Activated naive CD4-positive, alpha-beta T cell treated with Interleukin-2 at 50 U/mL for 16 hours (primary cell): ENCODE data around the gene LGR5.
"Not testable (repeated sequence)": the region's sequence is repeated elsewhere in the genome, so short reads cannot be mapped to it uniquely, and the experiment has no call there.

Experiments
- DNase-seq: peaks from one replicate; pipeline ENCODE4 v3.0.0-alpha.2; 2020

The LGR5 gene

DNA sequence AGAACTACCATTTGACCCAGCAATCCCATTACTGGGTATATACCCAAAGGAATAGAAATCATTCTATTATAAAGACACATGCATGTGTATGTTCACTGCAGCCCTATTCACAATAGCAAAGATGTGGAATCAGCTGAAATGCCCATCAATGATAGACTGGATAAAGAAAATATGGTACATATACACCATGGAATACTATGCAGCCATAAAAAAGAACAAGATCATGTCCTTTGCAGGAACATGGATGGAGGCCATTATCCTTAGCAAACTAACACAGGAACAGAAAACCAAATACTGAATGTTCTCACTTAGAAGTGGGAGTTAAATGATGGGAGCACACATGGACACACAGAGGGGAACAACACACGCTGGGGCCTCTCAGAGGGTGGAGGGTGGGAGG is 116.2 kb downstream of the LGR5 start:
- not testable (repeated sequence) for DNase-seq

DNA sequence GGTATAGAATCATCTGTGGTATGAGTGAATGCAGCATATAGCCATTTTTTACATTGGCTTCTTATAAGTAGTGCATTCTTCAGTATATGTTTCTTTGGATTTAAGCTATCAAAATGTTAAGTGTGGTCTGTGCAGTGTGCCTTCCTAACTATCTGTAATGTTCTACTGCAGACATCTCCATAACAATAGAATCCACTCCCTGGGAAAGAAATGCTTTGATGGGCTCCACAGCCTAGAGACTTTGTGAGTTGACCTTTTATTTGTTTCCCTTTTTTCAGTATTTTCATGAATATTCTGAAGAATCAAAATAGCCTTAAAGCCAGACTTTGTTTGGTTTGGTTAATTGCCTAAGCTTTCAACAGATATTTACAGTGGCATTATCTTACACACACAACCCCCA is 116.8 kb downstream of the LGR5 start:
- DNase-seq = no peak

DNA sequence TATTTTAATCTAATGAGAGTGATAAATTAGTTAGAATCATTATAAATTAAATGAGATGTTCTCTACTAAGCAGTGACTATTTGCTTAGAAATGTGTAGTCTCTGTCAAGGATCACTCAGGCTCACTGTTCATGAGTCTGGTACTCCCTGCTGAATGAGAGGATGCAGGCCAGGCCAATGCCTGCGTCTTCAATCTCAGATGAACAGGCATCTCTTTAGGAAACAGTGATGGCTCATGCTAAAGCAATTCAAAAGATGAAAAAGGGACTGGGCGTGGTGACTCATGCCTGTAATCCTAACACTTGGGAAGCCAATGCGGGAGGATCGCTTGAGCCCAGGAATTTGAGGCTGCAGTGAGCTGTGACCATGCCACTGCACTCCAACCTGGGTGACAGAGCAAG is 117.3 kb downstream of the LGR5 start:
- no peak for DNase-seq

DNA sequence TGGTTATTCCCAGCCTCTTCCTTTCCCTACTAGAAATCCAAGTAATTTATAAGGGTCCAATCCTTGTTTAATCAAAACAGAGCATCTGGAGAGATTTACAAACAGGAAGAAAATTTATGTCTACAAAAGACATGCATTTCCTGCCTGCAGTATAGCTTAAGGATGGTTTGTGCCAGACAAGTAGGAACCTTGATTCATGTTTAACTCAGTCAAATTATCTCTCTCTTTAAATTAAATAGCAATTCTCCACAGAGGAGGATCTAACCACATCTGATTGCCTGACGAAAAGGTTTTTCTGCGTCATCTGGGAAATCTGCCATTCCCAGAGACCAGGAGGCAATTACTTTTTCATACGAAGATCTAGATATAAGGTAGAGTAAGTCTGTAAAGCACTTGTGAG is 118.8 kb downstream of the LGR5 start:
- DNase-seq = no peak

DNA sequence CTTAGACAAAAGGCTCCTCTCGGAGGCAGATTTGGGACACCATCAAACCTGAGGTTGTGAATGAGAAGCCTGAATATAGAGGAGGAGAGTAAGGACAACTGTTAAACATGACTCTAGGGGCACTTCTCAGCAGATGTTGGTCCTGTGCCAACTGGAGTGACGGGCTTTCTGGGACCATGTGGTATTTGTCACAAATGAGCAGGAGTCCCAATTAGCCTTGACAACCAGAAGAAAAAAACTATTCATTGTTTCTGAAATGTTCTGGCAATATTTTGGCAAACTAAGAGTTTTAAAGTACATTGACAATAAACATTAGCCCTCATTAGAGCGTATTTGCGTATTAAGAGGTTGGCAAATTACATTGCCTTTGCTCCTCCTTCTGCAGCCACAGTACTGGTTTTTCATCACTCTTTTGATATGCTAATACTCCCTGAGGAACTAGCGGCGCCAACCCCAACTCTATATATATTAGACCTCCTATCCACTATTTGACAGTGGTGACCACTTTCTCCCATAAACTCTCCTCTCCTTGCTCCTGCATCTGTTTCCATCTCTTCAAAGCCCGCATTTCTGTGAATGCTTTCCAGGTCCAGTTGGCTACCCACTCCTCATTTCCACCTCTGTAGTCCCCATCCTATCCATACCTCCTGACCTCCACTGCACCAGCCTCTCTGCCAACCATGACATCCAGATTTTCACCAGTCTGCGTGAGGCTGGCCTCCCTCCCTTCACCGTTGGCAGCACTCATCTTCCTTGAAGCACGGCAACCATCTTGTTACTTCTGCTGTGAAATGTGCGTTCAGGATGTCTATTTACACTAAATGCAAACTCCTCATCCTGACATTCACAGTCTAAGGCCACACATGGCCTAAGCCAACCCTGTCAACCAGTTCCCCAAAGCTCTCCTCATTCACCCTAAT is 123.3 kb downstream of the LGR5 start:
- no peak for DNase-seq

DNA sequence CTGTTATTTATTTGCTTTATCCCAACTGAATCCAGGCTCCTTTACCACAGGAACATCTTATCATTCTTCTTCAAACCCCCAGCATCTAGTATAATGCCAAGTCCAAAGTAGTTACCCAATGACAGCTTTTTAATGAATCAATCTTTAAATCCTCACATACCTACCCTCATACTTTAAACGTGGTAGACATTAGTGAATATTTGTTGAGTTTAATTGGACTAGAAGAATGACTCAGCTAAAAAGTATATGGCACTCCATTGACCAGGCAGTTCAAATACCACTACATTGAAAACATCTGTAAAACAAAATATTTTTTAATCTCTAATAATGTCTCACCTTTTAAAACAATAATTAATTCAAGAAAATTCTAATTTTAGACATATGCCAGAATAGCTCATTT is 125.9 kb downstream of the LGR5 start:
- DNase-seq = no peak

DNA sequence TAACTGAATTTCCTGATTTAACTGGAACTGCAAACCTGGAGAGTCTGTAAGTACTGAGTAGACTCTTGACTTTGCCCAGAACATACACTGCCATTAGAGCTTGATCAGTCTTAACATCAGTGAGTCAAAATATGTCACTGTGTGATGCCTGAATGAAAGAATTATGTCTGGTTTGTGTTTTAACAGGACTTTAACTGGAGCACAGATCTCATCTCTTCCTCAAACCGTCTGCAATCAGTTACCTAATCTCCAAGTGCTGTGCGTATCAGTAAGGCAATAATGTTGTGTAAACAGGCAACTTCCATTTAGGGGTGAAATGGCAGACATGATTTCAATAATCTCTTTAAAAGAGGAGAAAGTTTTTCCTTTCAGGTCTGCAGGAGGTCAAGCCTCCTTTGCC is 127.1 kb downstream of the LGR5 start:
- DNase-seq = no peak

DNA sequence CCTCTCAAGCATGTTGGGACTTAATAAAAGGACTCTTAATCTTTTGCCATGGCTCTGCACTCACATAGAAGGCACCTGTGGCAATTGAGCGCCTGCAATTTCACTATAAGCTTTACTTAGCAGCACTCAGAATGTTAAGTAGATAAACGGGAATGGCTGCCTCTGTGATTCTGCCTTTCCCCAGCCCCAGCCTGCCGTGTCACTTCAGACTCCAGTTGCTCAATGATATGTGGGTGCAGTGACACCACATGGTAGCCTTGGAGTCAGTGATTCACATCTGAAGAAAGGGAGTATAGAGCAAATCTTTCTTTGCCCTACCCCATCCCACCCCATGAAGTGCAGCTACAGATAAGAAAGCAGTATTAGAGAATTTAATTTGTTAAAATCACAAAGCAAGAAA is 127.9 kb downstream of the LGR5 start:
- no peak for DNase-seq

DNA sequence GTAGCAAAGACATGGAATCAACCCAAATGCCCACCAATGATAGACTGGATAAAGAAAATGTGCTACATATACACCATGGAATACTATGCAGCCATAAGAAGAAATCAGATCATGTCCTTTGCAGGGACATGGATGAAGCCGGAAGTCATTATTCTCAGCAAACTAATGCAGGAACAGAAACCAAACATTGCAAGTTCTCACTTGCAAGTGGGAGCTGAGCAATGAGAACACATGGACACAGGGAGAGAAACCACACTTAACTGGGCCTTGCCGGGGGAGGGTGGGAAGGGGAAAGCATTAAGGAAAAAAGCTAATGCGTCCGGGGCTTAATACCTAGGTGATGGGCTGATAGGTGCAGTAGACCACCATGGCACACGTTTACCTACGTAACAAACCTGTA is 130.3 kb downstream of the LGR5 start:
- DNase-seq = not testable (repeated sequence)

DNA sequence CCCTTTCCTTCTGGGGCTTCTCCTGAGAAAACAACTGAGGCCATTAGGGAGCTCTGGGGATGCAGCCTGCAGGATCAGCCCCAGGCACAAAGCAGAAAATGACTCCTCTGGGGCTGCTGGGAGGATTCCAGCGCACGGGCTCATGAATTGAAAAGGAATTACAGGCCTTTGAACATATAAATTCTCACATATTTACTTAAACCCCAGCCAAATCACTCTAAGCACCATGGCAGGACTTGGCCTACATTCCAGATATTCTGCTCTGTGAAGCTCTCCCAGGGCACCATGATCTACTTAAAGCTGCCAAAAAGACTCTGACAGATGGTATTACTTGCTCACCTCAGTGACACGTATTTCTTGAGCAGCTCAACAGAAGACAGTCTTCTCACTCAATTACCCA is 136.9 kb downstream of the LGR5 start:
- no peak for DNase-seq

DNA sequence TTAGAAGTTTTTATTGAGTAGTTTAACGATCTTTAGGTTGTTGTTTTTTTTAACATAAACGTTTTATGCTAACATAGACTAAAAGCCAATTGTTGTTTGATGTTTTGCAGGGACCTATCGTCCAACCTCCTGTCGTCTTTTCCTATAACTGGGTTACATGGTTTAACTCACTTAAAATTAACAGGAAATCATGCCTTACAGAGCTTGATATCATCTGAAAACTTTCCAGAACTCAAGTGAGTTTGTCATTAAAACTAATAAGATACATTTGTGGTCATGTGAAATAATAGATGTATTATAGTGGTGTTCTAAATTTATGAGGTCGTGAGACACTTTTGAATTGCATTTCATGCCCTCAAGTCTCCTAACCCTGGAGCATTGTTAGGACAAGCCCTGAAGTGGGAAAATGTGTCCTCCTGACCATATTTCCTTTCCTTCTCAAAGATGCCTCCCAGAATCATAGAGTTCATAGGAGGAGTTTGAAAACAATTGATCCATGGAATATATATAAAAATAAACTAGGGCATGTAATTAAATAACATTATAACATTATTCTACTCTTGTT is 139.2 kb downstream of the LGR5 start:
- DNase-seq = no peak

DNA sequence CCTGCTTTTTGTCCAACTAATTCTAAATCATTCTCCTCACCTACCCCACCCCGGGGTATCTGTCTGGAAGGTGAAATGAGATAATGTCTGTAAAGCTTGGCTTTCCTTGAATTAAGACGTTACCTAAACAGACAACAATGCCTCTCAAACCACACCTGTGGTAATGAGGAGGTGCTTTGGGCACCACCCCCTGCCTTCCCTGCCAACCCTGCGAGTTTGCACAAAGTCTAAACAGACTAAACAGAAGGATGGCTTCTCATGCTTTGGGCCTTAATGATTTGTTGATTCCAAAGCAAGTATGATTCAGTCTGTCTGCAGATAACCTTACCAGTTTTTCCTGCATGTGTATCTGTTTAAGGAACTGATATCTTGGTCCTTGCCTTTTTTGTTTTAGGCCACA is 141.6 kb downstream of the LGR5 start:
- no peak for DNase-seq

DNA sequence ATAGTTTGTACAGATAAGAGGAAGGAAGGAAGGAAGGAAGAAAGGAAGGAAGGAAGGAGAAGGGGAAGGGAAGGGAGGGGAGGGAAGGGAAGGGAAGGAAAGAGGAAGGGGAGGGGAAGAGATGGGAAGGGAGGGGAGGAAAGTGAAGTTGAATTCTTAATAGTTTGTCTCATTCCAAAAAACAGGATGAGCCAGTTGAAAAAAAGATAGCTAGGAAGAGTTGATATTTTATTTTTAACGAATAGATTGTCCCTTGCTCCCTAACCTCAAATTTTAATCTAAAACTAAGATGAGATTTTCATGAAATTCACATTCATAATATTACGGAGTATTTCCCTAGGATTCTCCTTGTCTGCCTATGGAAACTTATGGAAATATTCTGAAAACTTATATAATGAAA is 143.3 kb downstream of the LGR5 start:
- DNase-seq = no peak

DNA sequence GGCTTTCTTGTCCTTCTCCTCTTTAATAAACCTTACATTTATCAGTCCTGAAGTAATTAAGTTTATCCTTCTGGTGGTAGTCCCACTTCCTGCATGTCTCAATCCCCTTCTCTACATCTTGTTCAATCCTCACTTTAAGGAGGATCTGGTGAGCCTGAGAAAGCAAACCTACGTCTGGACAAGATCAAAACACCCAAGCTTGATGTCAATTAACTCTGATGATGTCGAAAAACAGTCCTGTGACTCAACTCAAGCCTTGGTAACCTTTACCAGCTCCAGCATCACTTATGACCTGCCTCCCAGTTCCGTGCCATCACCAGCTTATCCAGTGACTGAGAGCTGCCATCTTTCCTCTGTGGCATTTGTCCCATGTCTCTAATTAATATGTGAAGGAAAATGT is 144.8 kb downstream of the LGR5 start:
- DNase-seq = no peak

DNA sequence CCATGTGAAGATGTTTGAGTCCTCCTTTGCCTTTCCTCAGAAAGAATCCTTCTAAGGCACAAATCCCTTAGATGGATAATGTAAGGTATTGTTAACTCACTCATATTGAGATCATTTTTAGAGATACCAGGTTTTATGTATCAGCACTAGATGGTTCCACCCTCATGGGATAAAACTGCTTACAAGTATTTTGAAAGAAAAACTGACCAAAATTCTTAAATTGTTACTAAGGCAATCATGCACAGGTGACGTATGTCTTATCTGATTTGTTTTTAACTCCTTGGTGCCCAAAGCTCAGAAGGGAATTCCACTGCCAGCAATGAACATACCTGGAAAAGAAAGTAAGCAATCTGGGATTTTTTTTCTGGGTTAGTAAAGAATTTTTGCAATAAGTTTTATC is 145.6 kb downstream of the LGR5 start:
- no peak for DNase-seq

DNA sequence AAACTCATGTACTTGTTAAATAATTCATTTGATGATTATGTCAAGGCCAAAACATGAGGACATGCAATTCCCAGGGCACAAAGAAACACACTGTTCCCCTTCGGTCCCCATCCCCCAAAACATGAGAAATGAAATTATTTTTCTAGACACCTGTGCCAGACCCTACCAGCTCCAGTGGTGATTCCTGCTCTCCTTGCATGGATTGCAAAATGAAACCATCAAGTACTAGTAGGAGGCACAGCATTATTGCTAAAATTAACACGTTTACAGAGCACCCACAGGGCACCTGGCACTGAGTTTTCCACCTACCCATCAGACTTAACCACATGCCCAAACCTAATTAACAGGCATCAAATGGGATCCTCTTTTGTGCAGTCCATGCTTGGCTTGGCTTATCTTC is 147.4 kb downstream of the LGR5 start:
- no peak for DNase-seq

DNA sequence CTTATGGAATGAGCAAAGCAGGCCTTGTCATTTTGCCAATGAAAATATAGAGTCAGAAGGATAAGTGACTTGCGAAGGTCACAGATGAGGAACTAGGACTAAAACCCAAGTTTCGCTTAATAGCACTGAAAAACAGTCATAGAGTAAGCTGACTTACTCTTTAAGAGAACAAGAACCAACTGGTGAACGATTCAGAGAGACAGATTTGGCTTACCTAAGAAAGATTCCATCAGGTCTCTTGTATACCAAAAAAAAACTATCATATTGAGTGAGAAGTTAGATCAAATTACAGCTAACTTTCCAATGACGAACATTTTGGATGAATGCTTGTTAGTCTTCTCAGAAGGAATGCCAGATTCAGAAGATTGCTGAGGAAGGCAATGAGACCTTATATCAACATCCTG is 149.9 kb downstream of the LGR5 start:
- DNase-seq = no peak

DNA sequence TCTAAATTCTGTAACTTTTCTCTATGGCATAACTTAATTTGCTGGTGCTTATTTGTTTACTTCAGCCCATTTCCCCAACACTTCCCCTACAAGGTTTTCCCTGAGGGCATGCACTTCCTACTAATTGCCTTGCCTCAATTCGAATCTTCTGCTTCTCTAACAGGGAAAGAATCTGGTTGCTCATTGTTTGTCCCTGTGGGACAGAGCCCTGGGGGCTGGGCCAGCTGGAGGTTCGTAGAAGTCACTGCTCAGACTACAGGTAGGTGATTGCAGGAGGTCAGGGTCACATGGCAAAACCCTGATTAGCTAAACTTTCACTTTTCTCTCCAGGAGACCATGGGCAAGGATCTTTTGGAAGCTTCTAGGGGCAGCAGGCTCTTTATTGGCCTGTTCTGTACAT is 152.0 kb downstream of the LGR5 start:
- DNase-seq = no peak

DNA sequence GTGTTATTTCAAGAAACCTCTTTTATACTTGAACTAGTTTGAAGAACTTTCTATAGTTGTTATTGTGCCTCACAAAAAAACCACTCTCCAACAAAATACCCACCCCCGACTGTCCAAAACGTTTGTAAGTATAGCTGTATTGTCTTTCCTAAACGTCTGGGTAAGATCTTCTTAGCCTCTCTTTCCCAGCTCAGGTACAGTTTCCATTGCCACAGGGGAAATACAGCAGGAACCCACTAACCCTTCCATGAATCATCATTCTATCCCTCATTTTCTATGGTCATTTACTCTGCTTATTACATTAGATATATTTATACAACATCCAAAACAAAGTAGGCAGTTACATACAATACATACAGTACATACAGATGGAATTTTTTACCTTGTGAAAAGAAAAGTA is 153.2 kb downstream of the LGR5 start:
- DNase-seq = no peak

DNA sequence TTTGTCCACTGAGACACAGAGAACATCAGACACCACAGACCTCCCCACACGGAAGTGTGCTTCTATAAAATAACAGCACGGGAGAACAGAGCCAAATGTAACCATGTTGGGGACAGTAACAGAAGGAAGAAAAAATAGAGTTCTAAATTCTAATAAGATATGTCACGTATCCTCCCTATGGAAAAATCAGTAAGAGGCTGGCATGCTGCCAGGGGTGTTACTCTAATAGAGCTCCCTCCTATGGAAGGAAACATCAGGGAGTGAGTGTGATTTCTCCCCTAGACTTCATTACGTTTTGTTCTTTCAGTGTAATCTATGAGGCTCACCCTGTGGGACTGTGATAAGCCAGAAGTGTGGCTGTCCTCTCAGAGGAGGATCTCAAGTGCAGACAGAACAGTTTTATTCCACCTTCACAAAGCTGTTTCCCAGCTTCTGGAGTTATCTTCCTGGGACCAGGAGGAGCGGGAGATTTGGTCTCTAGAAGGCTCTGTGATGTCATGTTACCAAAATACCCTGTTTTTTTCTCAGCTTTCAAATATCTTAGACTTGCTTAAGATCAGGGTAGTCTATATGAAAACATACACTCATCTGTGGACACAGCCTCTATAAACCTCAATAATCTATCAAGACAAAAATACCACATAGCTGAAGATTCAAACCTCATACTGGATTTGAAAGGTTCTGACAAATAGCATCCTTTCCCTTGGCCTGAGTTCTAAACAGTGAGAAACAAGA is 154.8 kb downstream of the LGR5 start:
- no peak for DNase-seq

DNA sequence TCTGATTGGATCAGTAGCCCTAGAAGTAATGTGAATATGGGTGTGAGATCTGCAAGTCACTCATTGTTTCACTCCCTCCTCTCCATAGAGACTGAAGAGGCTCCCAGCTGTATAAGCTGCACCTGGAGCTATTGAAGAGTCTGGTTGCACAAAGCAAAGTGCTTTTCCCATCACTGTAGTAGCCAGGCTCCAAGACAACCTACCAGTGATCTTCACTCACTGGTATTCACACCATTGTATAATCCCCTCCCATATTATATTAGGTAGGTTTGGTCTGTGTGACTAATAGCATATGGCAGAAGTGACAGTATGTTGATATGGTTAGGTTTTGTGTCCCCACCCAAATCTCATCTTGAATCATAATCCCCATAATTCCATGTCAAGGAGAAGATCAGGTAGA is 159.6 kb downstream of the LGR5 start:
- DNase-seq = no peak

DNA sequence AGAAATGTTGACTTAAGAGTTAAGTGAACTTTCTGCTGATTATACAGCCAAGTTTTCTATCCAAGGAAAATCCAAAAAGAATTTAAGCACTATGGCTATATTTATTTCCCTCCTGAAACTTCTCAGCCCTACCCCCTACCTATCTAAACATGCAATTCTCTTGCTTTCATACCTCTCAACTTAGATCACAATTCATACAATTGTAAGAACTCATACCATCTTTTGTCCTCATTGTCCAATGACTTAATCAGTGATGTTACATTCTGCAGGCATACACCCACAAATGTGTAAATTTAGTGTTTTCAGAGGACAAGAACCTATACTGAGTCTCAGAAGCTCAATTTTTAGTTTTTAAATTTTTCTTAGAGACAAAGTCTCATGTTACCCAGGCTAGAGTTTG is 161.9 kb downstream of the LGR5 start:
- DNase-seq = no peak

DNA sequence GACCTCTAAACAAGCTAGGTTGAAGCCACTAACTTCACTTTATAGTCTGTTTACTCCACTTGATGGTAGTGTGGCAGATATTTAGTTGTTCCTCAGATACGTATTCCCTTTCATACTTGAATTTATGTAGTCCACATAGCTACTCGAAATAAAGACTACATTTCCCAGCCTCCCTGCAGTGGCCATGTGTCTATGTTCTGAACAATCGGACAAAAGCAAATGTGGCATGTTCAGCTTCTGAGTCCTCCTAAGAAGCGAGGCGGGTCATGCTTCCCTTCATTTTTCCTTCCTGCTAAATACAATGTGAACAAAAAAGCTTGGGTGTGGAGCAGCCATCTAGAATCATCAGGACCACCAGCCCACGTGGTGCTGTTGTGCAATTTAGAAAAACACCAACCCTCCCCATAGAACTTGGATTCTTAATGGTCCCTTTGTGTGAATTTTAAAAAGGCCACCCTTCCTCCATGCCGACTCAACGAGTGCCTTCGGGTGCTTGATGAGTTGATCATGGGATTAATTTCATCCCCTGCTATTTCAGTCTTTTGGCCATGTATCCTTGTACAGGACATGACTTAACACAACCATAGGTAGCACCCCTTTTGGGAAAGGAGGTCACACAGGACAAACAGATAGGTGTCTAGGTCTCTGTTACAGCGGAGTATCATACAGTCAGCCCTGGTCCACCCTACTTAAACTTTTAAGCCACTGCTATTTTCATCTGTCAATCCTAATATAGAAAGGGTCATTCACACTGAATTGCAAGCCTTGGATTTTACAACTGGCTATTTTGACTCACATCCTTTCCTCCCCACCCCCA is 163.4 kb downstream of the LGR5 start:
- DNase-seq = no peak
